Gastroesophageal sphincter (tissue), 4 donors: Measurements from ENCODE around the gene FMNL1. TPM values are rescaled to one million over a fixed set of nuclear protein-coding genes. Genes with fewer than 3 reads are reported as not detected.
A peak's percentile ranks its signal among the peaks of the same experiment; 100 is the strongest.

Experiments used
- ATAC-seq: fragments of 150-250 bp; one replicate; pipeline ENCODE4 v1.9.1; 2016; ENCODE audit warnings: mild to moderate bottlenecking, moderate library complexity
- H3K27ac ChIP-seq, 4 donors: fragments of 200-600 bp; sonication (generic) in 3 of 4; 1 replicate in 3 of 4; 2 replicates in 1 of 4; pipeline ENCODE4 v1.5.1; 2016 to 2019
- H3K27me3 ChIP-seq: fragments of 200-600 bp; sonication (generic); one replicate; pipeline ENCODE4 v1.5.1; 2019
- H3K36me3 ChIP-seq, 2 donors: fragments of 200-600 bp; sonication (generic); one replicate each; pipeline ENCODE4 v1.5.1; 2019; ENCODE audit warnings: control low read depth in 1 of 2
- H3K4me1 ChIP-seq, 3 donors: fragments of 200-600 bp; sonication (generic); 1 replicate in 2 of 3; 2 replicates in 1 of 3; pipeline ENCODE4 v1.5.1; 2016 to 2019; ENCODE audit warnings: control low read depth in 2 of 3
- H3K4me3 ChIP-seq, 2 donors: fragments of 200-600 bp; sonication (generic); one replicate each; pipeline ENCODE4 v1.5.1; 2019; ENCODE audit warnings: mild to moderate bottlenecking in 1 of 2, moderate library complexity in 1 of 2
- H3K9me3 ChIP-seq, 3 donors: fragments of 200-600 bp; sonication (generic); one replicate each; pipeline ENCODE4 v1.5.1; 2017 to 2019; ENCODE audit warnings: control low read depth in 2 of 3
- EP300 ChIP-seq: sonication (generic); formaldehyde crosslinking; IDR thresholded peaks from one replicate; pipeline ENCODE4 v1.6.1; 2017; ENCODE audit warnings: antibody characterized with exemption, mild to moderate bottlenecking
- POLR2A ChIP-seq, 2 donors: fragments of 450-650 bp; IDR thresholded peaks; one replicate each; pipeline ENCODE4 v1.6.1; 2017; ENCODE audit warnings: antibody characterized with exemption in 2 of 2, mild to moderate bottlenecking in 2 of 2, moderate library complexity in 1 of 2
- POLR2AphosphoS5 ChIP-seq: sonication (generic); formaldehyde crosslinking; IDR thresholded peaks from one replicate; pipeline ENCODE4 v1.6.1; 2017; ENCODE audit warnings: antibody characterized with exemption
- WGBS, 2 donors: methylation state at CpG; one replicate each; pipeline ENCODE4 v1.1.5; 2018; ENCODE audit warnings: low coverage in 1 of 2; 5-methylcytosine and 5-hydroxymethylcytosine counted together
- total RNA-seq, 4 donors: library from RNA; depleted of rRNA; stranded (reverse); fragments of >200 nt; gene quantifications; one replicate each; pipeline ENCODE4 v1.1.0, GENCODE V29; 2016
- TF ChIP-seq, protein P1 (sequence below), 4 experiments: fragments of 200-600 bp in 2 of 4; fragments of 450-650 bp in 2 of 4; sonication (generic) in 1 of 4; IDR thresholded peaks; one replicate each; pipeline ENCODE4 v1.5.1; 2017 to 2019; ENCODE audit warnings: antibody characterized with exemption in 4 of 4, mild to moderate bottlenecking in 2 of 4, moderate library complexity in 2 of 4

The FMNL1 gene
- total RNA-seq, 4 donors from 2014 or later: 12.0 to 21.9 (median 14.9) TPM

DNA sequence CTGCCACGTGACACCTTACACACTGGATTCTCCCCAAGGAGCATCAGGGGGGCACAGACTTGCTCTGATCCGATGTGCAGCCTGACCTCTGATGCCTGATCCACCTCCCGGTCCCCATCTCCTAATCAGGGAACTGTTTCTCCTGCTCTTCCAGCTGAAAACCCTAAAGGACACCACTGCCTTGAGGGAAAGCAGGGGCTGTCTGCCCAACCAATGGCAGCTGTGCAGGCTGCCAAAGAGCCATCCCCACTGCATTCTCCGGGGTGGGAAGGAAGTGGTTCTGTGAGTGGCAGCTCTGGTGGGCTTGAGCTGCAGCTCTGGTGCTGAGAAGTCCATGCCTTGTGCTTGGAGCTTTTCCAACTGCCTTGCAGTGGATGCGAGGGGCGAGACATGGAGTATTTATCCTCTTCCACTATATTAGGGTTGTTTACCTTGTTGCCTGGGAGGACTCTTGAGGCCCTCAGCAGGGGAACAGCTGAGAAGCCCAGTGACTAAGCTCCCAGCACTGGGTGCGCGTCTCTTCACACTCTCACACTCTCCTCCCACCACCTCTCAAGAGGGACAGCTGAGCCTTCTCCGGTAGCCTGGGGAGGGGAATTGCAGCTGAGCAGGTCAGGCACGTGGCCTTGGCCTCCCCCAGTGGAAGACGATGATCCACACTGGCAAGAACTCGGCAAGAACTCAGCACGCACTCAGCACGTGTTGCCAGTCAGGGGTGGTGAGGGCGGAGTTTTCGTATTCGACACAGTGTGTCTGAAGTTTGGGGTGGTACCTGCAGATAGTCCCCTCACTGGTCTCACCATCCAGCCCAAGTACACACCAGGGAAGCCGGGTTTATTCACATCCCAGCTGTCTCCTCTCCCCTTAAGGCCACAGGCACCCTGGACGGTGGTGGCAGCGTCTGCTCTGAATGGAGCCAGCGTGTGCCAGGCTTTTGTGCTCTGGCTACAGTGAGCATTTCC is 61.3 kb downstream of the FMNL1 start:
- peak overlapping the region; percentile 21 to 82 (median 79) for H3K27ac ChIP-seq
- no peaks in the 10 kb centered on the region for H3K27me3 ChIP-seq
- TF ChIP-seq, protein P1, sequence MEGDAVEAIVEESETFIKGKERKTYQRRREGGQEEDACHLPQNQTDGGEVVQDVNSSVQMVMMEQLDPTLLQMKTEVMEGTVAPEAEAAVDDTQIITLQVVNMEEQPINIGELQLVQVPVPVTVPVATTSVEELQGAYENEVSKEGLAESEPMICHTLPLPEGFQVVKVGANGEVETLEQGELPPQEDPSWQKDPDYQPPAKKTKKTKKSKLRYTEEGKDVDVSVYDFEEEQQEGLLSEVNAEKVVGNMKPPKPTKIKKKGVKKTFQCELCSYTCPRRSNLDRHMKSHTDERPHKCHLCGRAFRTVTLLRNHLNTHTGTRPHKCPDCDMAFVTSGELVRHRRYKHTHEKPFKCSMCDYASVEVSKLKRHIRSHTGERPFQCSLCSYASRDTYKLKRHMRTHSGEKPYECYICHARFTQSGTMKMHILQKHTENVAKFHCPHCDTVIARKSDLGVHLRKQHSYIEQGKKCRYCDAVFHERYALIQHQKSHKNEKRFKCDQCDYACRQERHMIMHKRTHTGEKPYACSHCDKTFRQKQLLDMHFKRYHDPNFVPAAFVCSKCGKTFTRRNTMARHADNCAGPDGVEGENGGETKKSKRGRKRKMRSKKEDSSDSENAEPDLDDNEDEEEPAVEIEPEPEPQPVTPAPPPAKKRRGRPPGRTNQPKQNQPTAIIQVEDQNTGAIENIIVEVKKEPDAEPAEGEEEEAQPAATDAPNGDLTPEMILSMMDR (IDR thresholded peaks at IDR 0.05): no peak
- peak; percentile 86 for TF ChIP-seq POLR2AphosphoS5
- H3K4me1 ChIP-seq: peaks cover 2 to 98% (median 24%) of the 10 kb centered on the region in 3 donors
- H3K4me3 ChIP-seq: no peak overlapping the region
- H3K9me3 ChIP-seq: no peaks in the 10 kb centered on the region
- 37 to 42% methylated on average over 3 to 11 of the region's 21 CpGs for WGBS, 2 donors
- ATAC-seq: peak; percentile 69
- peaks cover 0 to 63% of the 10 kb centered on the region in 2 donors for H3K36me3 ChIP-seq

DNA sequence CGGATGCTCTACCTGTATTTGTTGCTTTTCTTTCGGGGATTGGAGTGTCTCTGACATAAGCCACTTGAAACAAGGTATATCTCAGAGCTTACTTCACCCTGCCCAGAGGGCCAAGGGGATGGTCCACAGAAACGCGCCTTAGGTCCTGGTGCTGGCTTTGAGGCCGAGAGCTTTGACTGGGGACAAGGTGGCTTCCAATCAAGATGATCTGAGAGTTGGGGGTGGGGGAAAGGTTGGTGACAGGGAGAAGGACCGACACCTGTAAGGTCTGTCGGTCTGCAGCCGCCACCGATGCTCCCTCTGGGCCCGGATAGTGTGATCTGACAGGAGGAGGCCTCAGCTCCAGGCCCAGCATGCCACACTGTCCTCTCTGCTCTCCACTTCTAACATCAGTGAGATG is 62.0 kb downstream of the FMNL1 start:
- Histone ChIP-seq H3K27me3 (no peaks in the 10 kb centered on the region), H3K9me3 (no peaks in the 10 kb centered on the region), H3K27ac (peak overlapping the region; percentile 21 to 82 (median 79)), H3K4me1 (peaks cover 3 to 98% (median 32%) of the 10 kb centered on the region in 3 donors), H3K4me3 (no peak overlapping the region), H3K36me3 (peaks cover 0 to 66% of the 10 kb centered on the region in 2 donors)
- ATAC-seq: no peak
- WGBS, 2 donors: 65% methylated on average over 4 of the region's 10 CpGs; no CpG with 5 or more reads in 1 of the 2 donors
- TF ChIP-seq, protein P1 (IDR thresholded peaks at IDR 0.05): no peak
- no peak for TF ChIP-seq POLR2AphosphoS5
- TF ChIP-seq POLR2A (IDR thresholded peaks at IDR 0.05): no peak
- no peak for TF ChIP-seq EP300

DNA sequence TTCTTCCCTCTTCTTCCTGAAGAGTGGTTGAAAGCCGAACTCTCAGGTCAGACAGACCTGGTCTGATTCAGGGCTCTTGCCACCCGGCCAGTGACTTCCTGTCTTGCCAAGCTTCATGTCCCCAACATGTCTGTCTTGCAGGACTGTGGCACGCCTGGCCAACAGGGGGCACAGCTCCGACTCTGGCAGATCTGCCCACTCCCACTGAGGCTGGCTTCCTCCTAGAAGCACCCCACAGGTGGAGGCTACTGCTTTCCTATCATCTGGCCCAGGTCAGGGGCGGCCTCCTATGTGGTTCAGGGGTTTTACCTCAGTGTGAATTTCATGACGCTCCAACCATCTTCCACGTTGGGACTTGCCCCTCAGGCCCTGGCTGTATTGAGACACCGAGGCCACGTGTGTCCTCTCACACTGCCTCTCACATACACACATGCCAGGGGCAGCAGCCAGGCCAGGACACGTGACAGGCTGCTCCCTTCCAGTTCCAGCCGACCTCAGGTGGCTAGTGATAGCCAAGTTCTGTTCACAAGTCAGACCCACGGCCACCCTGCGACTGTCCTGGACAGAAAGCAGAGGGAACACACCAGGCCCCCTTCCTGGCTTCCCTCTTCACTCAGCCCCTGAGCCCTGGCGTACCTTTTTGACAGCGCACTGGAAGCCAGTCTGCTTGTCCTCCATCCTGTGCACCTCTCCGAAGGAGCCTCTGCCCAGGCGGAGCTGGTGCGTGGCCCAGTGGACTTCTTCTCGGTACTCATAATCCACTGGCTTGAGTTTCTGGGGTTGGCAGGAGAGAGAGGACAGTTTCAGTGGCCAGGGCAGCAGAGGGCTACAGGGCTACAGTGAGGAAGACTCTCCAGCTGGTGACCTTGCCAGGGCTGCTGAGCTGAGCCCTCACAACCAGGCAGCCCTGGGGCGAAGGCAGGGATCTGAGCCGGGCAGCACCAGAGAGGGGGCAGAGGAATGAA is 62.8 kb downstream of the FMNL1 start:
- Histone ChIP-seq H3K9me3 (no peaks in the 10 kb centered on the region), H3K27ac (peak overlapping the region in 3 of 4 donors; percentile 78 to 82 (median 80)), H3K4me3 (no peak overlapping the region), H3K4me1 (peaks cover 3 to 98% (median 39%) of the 10 kb centered on the region in 3 donors), H3K27me3 (no peaks in the 10 kb centered on the region), H3K36me3 (peaks cover 0 to 74% of the 10 kb centered on the region in 2 donors)
- WGBS, 2 donors: 60 to 63% methylated on average over 1 to 4 of the region's 21 CpGs
- TF ChIP-seq POLR2AphosphoS5 (no peak), EP300 (no peak), POLR2A (IDR thresholded peaks at IDR 0.05) (no peak)
- TF ChIP-seq, protein P1 (IDR thresholded peaks at IDR 0.05): no peak
- peak; percentile 54 for ATAC-seq

DNA sequence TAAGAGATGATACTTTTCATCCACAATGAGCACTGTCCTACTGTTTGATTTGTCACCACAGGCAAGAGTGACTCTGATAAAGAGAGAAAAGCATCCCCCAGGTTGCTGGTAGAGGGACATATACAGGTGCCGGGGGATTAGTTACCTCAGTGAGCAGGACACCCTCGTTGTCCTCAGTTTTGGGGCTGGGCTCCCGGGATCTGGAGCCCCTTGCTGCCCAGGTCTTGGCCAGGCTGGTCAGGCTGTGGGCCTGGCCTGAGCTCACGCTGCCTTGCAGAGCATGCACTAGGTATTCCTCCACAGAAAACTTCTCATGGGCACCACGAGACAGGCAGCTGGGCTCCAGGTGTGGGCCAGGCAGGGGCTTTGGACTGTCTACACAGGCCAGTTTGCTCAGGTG is 64.6 kb downstream of the FMNL1 start:
- no peak overlapping the region for H3K4me3 ChIP-seq
- H3K36me3 ChIP-seq: peaks cover 0 to 78% of the 10 kb centered on the region in 2 donors
- peak overlapping the region in 3 of 4 donors; percentile 33 to 96 (median 83) for H3K27ac ChIP-seq
- TF ChIP-seq EP300 (no peak), POLR2AphosphoS5 (no peak), POLR2A (IDR thresholded peaks at IDR 0.05) (no peak)
- TF ChIP-seq, protein P1 (IDR thresholded peaks at IDR 0.05): no peak
- WGBS, 2 donors: 100% methylated on average over 1 of the region's 5 CpGs; no CpG with 5 or more reads in 1 of the 2 donors
- ATAC-seq: no peak
- H3K27me3 ChIP-seq: no peaks in the 10 kb centered on the region
- no peaks in the 10 kb centered on the region for H3K9me3 ChIP-seq
- peaks cover 7 to 98% (median 57%) of the 10 kb centered on the region in 3 donors for H3K4me1 ChIP-seq
